DOHH2 (cell line): ENCODE results near the gene CTIF.

Experiments
- H3F3A ChIP-seq: fragments of 200-600 bp; sonication (generic), shearing (Covaris generic); 2 replicates; pipeline ENCODE4 v1.6.0; 2016; ENCODE audit warnings: antibody characterized with exemption, mild to moderate bottlenecking; ENCODE audit not compliant: control insufficient read depth, insufficient read depth
- H3K27ac ChIP-seq: fragments of 200-600 bp; sonication (generic); 2 replicates; pipeline ENCODE4 v1.5.1; 2014; ENCODE audit warnings: low read depth, mild to moderate bottlenecking, low read length, moderate library complexity
- H3K27me3 ChIP-seq: fragments of 200-600 bp; sonication (generic); 2 replicates; pipeline ENCODE4 v1.6.1; 2014; ENCODE audit warnings: mild to moderate bottlenecking, low read length, mixed read lengths; ENCODE audit not compliant: control insufficient read depth
- H3K36me3 ChIP-seq: fragments of 200-600 bp; sonication (generic); 2 replicates; pipeline ENCODE4 v1.6.1; 2014; ENCODE audit warnings: mild to moderate bottlenecking, low read length, moderate library complexity, mixed read lengths; ENCODE audit not compliant: control insufficient read depth
- H3K4me1 ChIP-seq: fragments of 200-600 bp; sonication (generic); 2 replicates; pipeline ENCODE4 v1.6.1; 2014; ENCODE audit warnings: mild to moderate bottlenecking, low read length, mixed read lengths; ENCODE audit not compliant: control insufficient read depth
- H3K4me2 ChIP-seq: fragments of 200-600 bp; sonication (generic); 2 replicates; pipeline ENCODE4 v1.6.0; 2014; ENCODE audit warnings: mild to moderate bottlenecking, low read length, moderate library complexity
- H3K4me3 ChIP-seq: fragments of 200-600 bp; sonication (generic); 2 replicates; pipeline ENCODE4 v1.5.1; 2014; ENCODE audit warnings: mild to moderate bottlenecking, low read length, mixed read lengths
- H3K79me2 ChIP-seq: fragments of 200-600 bp; sonication (generic); 2 replicates; pipeline ENCODE4 v1.6.1; 2014; ENCODE audit warnings: mild to moderate bottlenecking, low read length, mixed read lengths; ENCODE audit not compliant: control insufficient read depth
- H3K9me2 ChIP-seq: fragments of 200-600 bp; sonication (generic); replicated peaks from 2 replicates; pipeline ENCODE4 v1.6.1; 2014; ENCODE audit warnings: mild to moderate bottlenecking, low read length, mixed read lengths; ENCODE audit not compliant: control insufficient read depth
- H3K9me3 ChIP-seq: fragments of 200-600 bp; sonication (generic); 2 replicates; pipeline ENCODE4 v1.6.1; 2014; ENCODE audit warnings: antibody characterized with exemption, low read length, mixed read lengths; ENCODE audit not compliant: control insufficient read depth, insufficient read depth
- H4K20me1 ChIP-seq: fragments of 200-600 bp; sonication (generic); 2 replicates; pipeline ENCODE4 v1.6.0; 2014; ENCODE audit warnings: low read depth, mild to moderate bottlenecking, antibody characterized with exemption, low read length, moderate library complexity; ENCODE audit not compliant: control insufficient read depth, insufficient read depth
- CTCF ChIP-seq: fragments of 200-600 bp; sonication (generic); IDR thresholded peaks from one replicate; pipeline ENCODE4 v1.5.1; 2014; ENCODE audit warnings: antibody characterized with exemption, mild to moderate bottlenecking, low read depth, low read length; ENCODE audit not compliant: poor library complexity, severe bottlenecking
- EZH2phosphoT487 ChIP-seq: fragments of 200-600 bp; sonication (generic); IDR thresholded peaks from 2 replicates; pipeline ENCODE4 v1.6.1; 2017; ENCODE audit warnings: borderline replicate concordance, mild to moderate bottlenecking, antibody characterized with exemption, low read length, moderate library complexity, mixed read lengths

CTIF gene

GRCh38 chr18:48864876-48865275, 326.0 kb downstream of the CTIF start:
- Histone ChIP-seq H3K9me3 (no peaks in the 10 kb centered on the region), H3K36me3 (no peaks in the 10 kb centered on the region), H3K4me3 (no peak overlapping the region), H3K27ac (no peak overlapping the region), H3K79me2 (no peaks in the 10 kb centered on the region), H3K4me2 (no peak overlapping the region), H3K4me1 (peaks cover 17% of the 10 kb centered on the region), H4K20me1 (no peaks in the 10 kb centered on the region), H3K27me3 (no peaks in the 10 kb centered on the region), H3F3A (no peaks in the 10 kb centered on the region), H3K9me2 (no peaks in the 10 kb centered on the region)
- TF ChIP-seq EZH2phosphoT487: no peak
- no peak for TF ChIP-seq CTCF

GRCh38 chr18:48866028-48866733, 327.4 kb downstream of the CTIF start:
- H3K9me3 ChIP-seq: no peaks in the 10 kb centered on the region
- no peaks in the 10 kb centered on the region for H4K20me1 ChIP-seq
- no peaks in the 10 kb centered on the region for H3K27me3 ChIP-seq
- TF ChIP-seq CTCF (no peak), EZH2phosphoT487 (no peak)
- H3K36me3 ChIP-seq: no peaks in the 10 kb centered on the region
- H3F3A ChIP-seq: no peaks in the 10 kb centered on the region
- H3K27ac ChIP-seq: no peak overlapping the region
- H3K79me2 ChIP-seq: no peaks in the 10 kb centered on the region
- no peak overlapping the region for H3K4me2 ChIP-seq
- H3K9me2 ChIP-seq: no peaks in the 10 kb centered on the region
- peaks cover 17% of the 10 kb centered on the region for H3K4me1 ChIP-seq
- no peak overlapping the region for H3K4me3 ChIP-seq

GRCh38 chr18:48866856-48867255, 328.0 kb downstream of the CTIF start:
- Histone ChIP-seq H3K9me2 (no peaks in the 10 kb centered on the region), H3K9me3 (no peaks in the 10 kb centered on the region), H3K27me3 (peaks cover 2% of the 10 kb centered on the region; the same call in 1 of the 2 replicates), H3K4me3 (no peak overlapping the region), H4K20me1 (no peaks in the 10 kb centered on the region), H3K4me2 (no peak overlapping the region), H3F3A (no peaks in the 10 kb centered on the region), H3K4me1 (peaks cover 17% of the 10 kb centered on the region), H3K36me3 (no peaks in the 10 kb centered on the region), H3K27ac (no peak overlapping the region), H3K79me2 (no peaks in the 10 kb centered on the region)
- TF ChIP-seq EZH2phosphoT487 (no peak), CTCF (no peak)

GRCh38 chr18:48867978-48868377, 329.1 kb downstream of the CTIF start:
- no peaks in the 10 kb centered on the region for H3K9me2 ChIP-seq
- H3K4me2 ChIP-seq: no peak overlapping the region
- H4K20me1 ChIP-seq: no peaks in the 10 kb centered on the region
- no peaks in the 10 kb centered on the region for H3K36me3 ChIP-seq
- no peaks in the 10 kb centered on the region for H3F3A ChIP-seq
- no peaks in the 10 kb centered on the region for H3K9me3 ChIP-seq
- H3K4me1 ChIP-seq: peaks cover 17% of the 10 kb centered on the region
- H3K27ac ChIP-seq: no peak overlapping the region
- H3K79me2 ChIP-seq: no peaks in the 10 kb centered on the region
- H3K27me3 ChIP-seq: peaks cover 11% of the 10 kb centered on the region; the same call in 1 of the 2 replicates
- no peak overlapping the region for H3K4me3 ChIP-seq
- TF ChIP-seq EZH2phosphoT487 (no peak), CTCF (no peak)
